H1 (cell line): ENCODE data around the gene FGF1. TPM values are rescaled to one million over a fixed set of nuclear protein-coding genes. Genes with fewer than 3 reads are reported as not detected.

ENCODE experiments used
- CTCF ChIA-PET: fragments of 300-600 bp; sonication (Branson Sonifier 250); formaldehyde crosslinking; loops from one replicate; lab custom pipeline; 2021; ENCODE audit not compliant: partially characterized antibody; lab: Charles Lee
- POLR2A ChIA-PET: fragments of 300-600 bp; sonication (Branson Sonifier 250); formaldehyde crosslinking; loops from one replicate; lab custom pipeline; 2021; ENCODE audit warnings: inconsistent platforms; ENCODE audit not compliant: partially characterized antibody; lab: Charles Lee
- DNase-seq, 2 experiments: peaks; one replicate each; pipeline versions ENCODE4 v3.0.0 to v3.0.0-alpha.2; 2010 to 2022; ENCODE audit warnings: low spot score in 2 of 2, low read depth in 1 of 2, mixed read lengths in 1 of 2
- FAIRE-seq: peaks from 2 replicates; lab custom pipeline; 2011; peaks lifted over from hg19 to GRCh38; lab: Jason Lieb, UNC
- H2AFZ ChIP-seq: 2 replicates; pipeline ENCODE4 v1.8.1; 2012; ENCODE audit warnings: low read length, inconsistent platforms
- H2AK5ac ChIP-seq: 2 replicates; pipeline ENCODE4 v1.6.1; 2013; ENCODE audit warnings: low read depth, low read length
- H2BK120ac ChIP-seq: replicated peaks from 2 replicates; pipeline ENCODE3; 2013; ENCODE audit warnings: low read depth, low read length, inconsistent platforms
- H2BK12ac ChIP-seq: 2 replicates; pipeline ENCODE4 v1.6.1; 2013; ENCODE audit warnings: low read depth, low read length
- H2BK15ac ChIP-seq: 2 replicates; pipeline ENCODE4 v1.6.1; 2013; ENCODE audit warnings: low read length
- H2BK20ac ChIP-seq: 2 replicates; pipeline ENCODE4 v1.6.1; 2013; ENCODE audit warnings: low read length
- H2BK5ac ChIP-seq: 2 replicates; pipeline ENCODE4 v1.6.1; 2013; ENCODE audit warnings: low read depth, low read length
- H3K14ac ChIP-seq: 2 replicates; pipeline ENCODE4 v1.6.1; 2013; ENCODE audit warnings: inconsistent platforms; ENCODE audit not compliant: insufficient read length
- H3K18ac ChIP-seq: 2 replicates; pipeline ENCODE4 v1.6.1; 2013; ENCODE audit warnings: low read length; ENCODE audit errors: extremely low read depth
- H3K23ac ChIP-seq: 2 replicates; pipeline ENCODE4 v1.6.1; 2013; ENCODE audit warnings: inconsistent platforms; ENCODE audit not compliant: insufficient read length
- H3K23me2 ChIP-seq: 2 replicates; pipeline ENCODE4 v1.6.1; 2013; ENCODE audit warnings: low read depth, low read length
- H3K27ac ChIP-seq: 2 replicates; pipeline ENCODE4 v1.6.1; 2011; ENCODE audit warnings: low read depth, low read length, inconsistent platforms
- H3K27me3 ChIP-seq, 4 experiments: replicated peaks in 1 of 4; 1 replicate in 1 of 4; 2 replicates in 3 of 4; pipeline versions ENCODE4 v1.6.1 to v1.8.1; 2011 to 2013; ENCODE audit warnings: low read length in 3 of 4, mild to moderate bottlenecking in 3 of 4, inconsistent platforms in 2 of 4, mixed read lengths in 2 of 4, moderate library complexity in 1 of 4; ENCODE audit not compliant: control insufficient read depth in 3 of 4, insufficient read depth in 3 of 4; ENCODE audit errors: extremely low read depth in 1 of 4
- H3K36me3 ChIP-seq, 4 experiments: 2 replicates each; pipeline versions ENCODE4 v1.6.1 to v1.8.1; 2011 to 2013; ENCODE audit warnings: mild to moderate bottlenecking in 4 of 4, low read length in 3 of 4, moderate library complexity in 2 of 4, control low read depth in 1 of 4, inconsistent platforms in 1 of 4; ENCODE audit not compliant: insufficient read depth in 4 of 4, control insufficient read depth in 2 of 4
- H3K4ac ChIP-seq: replicated peaks from 2 replicates; pipeline ENCODE3; 2013; ENCODE audit warnings: low read length, low read depth, mixed read lengths, inconsistent platforms; ENCODE audit not compliant: insufficient read length
- H3K4me1 ChIP-seq, 4 experiments: replicated peaks in 1 of 4; 1 replicate in 1 of 4; 2 replicates in 3 of 4; pipeline versions ENCODE4 v1.6.1 to v1.8.1; 2011 to 2013; ENCODE audit warnings: low read length in 3 of 4, inconsistent platforms in 2 of 4, mixed read lengths in 1 of 4; ENCODE audit not compliant: insufficient read depth in 4 of 4, control insufficient read depth in 3 of 4
- H3K4me2 ChIP-seq, 2 experiments: 2 replicates each; pipeline versions ENCODE4 v1.6.1 to v1.8.1; 2011 to 2013; ENCODE audit warnings: low read depth in 2 of 2, low read length in 2 of 2, control low read depth in 1 of 2, inconsistent platforms in 1 of 2, mild to moderate bottlenecking in 1 of 2; ENCODE audit not compliant: insufficient read depth in 1 of 2
- H3K4me3 ChIP-seq, 4 experiments: fragments of 200-600, 300-600 bp in 1 of 4; sonication (generic), shearing (Covaris generic), sonication (Bioruptor Twin) in 1 of 4; 2 replicates each; pipeline versions ENCODE4 v1.5.1 to v1.8.1; 2011 to 2016; ENCODE audit warnings: low read length in 4 of 4, low read depth in 3 of 4, control low read depth in 2 of 4, inconsistent platforms in 2 of 4, mild to moderate bottlenecking in 2 of 4, mixed read lengths in 1 of 4, moderate library complexity in 1 of 4; ENCODE audit not compliant: insufficient read depth in 2 of 4; ENCODE audit errors: extremely low read depth in 1 of 4
- H3K56ac ChIP-seq: replicated peaks from 2 replicates; pipeline ENCODE3; 2013; ENCODE audit warnings: low read depth, mild to moderate bottlenecking, mixed read lengths, low read length, inconsistent platforms; ENCODE audit not compliant: insufficient read length
- H3K79me1 ChIP-seq: 2 replicates; pipeline ENCODE4 v1.6.1; 2013; ENCODE audit warnings: low read depth, low read length, control low read depth
- H3K79me2 ChIP-seq, 2 experiments: 2 replicates each; pipeline versions ENCODE4 v1.6.1 to v1.8.1; 2012 to 2013; ENCODE audit warnings: low read length in 2 of 2, mild to moderate bottlenecking in 2 of 2, inconsistent platforms in 1 of 2; ENCODE audit not compliant: insufficient read depth in 2 of 2, control insufficient read depth in 1 of 2
- H3K9ac ChIP-seq, 4 experiments: replicated peaks in 1 of 4; 1 replicate in 1 of 4; 2 replicates in 3 of 4; pipeline versions ENCODE4 v1.6.1 to v1.8.1; 2011 to 2013; ENCODE audit warnings: low read depth in 3 of 4, low read length in 3 of 4, control low read depth in 2 of 4, mild to moderate bottlenecking in 2 of 4, moderate library complexity in 2 of 4, inconsistent platforms in 1 of 4; ENCODE audit errors: extremely low read depth in 1 of 4
- H3K9me3 ChIP-seq, 2 experiments: 2 replicates each; pipeline versions ENCODE4 v1.6.1 to v1.8.1; 2012 to 2013; ENCODE audit warnings: mild to moderate bottlenecking in 2 of 2, moderate library complexity in 2 of 2, control low read depth in 1 of 2, inconsistent platforms in 1 of 2, low read depth in 1 of 2, low read length in 1 of 2, mixed read lengths in 1 of 2; ENCODE audit not compliant: insufficient read depth in 2 of 2
- H4K20me1 ChIP-seq, 2 experiments: replicated peaks in 1 of 2; 2 replicates each; pipeline versions ENCODE3 to v1.8.1; 2011 to 2013; ENCODE audit warnings: inconsistent platforms in 2 of 2, low read length in 2 of 2, mild to moderate bottlenecking in 1 of 2; ENCODE audit not compliant: insufficient read depth in 2 of 2, control insufficient read depth in 1 of 2
- H4K5ac ChIP-seq: 2 replicates; pipeline ENCODE4 v1.6.1; 2013; ENCODE audit warnings: low read length, low read depth, mixed read lengths, inconsistent platforms; ENCODE audit not compliant: insufficient read length
- H4K8ac ChIP-seq: 2 replicates; pipeline ENCODE4 v1.8.0; 2013; ENCODE audit warnings: mild to moderate bottlenecking, moderate library complexity, low read length, inconsistent platforms; ENCODE audit not compliant: insufficient read depth; ENCODE audit errors: extremely low read depth
- H4K91ac ChIP-seq: replicated peaks from 2 replicates; pipeline ENCODE3; 2013; ENCODE audit warnings: low read length, mixed read lengths, inconsistent platforms; ENCODE audit not compliant: insufficient read length
- BRCA1 ChIP-seq: IDR thresholded peaks from 2 replicates; pipeline ENCODE4 v1.6.1; 2012; ENCODE audit warnings: low read depth, low read length, improper control_type of control experiment
- CEBPB ChIP-seq: IDR thresholded peaks from 2 replicates; pipeline ENCODE4 v1.6.1; 2012; ENCODE audit warnings: low read depth, low read length
- CHD1 ChIP-seq: IDR thresholded peaks from 2 replicates; pipeline ENCODE4 v1.6.1; 2012; ENCODE audit warnings: low read depth, low read length, improper control_type of control experiment
- EP300 ChIP-seq, 2 experiments: IDR thresholded peaks; 1 replicate in 1 of 2; 2 replicates in 1 of 2; pipeline ENCODE4 v1.6.1; 2011 to 2012; ENCODE audit warnings: low read depth in 2 of 2, low read length in 2 of 2, mild to moderate bottlenecking in 2 of 2, borderline replicate concordance in 1 of 2, inconsistent platforms in 1 of 2, moderate library complexity in 1 of 2
- KDM1A ChIP-seq: fragments of 200-600, 300-600 bp; sonication (generic); IDR thresholded peaks from 2 replicates; pipeline ENCODE4 v1.7.1; 2016; ENCODE audit warnings: mild to moderate bottlenecking, low read length, borderline replicate concordance
- NRF1 ChIP-seq: IDR thresholded peaks from 2 replicates; pipeline ENCODE4 v1.6.1; 2011; ENCODE audit warnings: mild to moderate bottlenecking, low read depth, low read length, improper control_type of control experiment
- RNF2 ChIP-seq: fragments of 200-900, 300-1000 bp; sonication (generic); IDR thresholded peaks from 2 replicates; pipeline ENCODE4 v1.7.1; 2016; ENCODE audit warnings: borderline replicate concordance, low read depth, mild to moderate bottlenecking, antibody characterized with exemption, low read length; ENCODE audit not compliant: poor library complexity, severe bottlenecking; ENCODE audit errors: missing control alignments
- SP1 ChIP-seq: IDR thresholded peaks from 2 replicates; pipeline ENCODE4 v1.6.1; 2011; ENCODE audit warnings: low read depth, low read length
- TAF1 ChIP-seq: IDR thresholded peaks from 2 replicates; pipeline ENCODE4 v1.6.1; 2011; ENCODE audit warnings: mild to moderate bottlenecking, low read depth, low read length
- WGBS, 2 experiments: shearing (Covaris generic) in 1 of 2; methylation state at CpG; one replicate each; pipeline versions ENCODE4 v1.1.6 to v1.1.7; 2013 to 2015; ENCODE audit warnings: low lambda C conversion rate in 2 of 2, mixed read lengths in 2 of 2, inconsistent platforms in 1 of 2, low coverage in 1 of 2, missing lambda C conversion rate in 1 of 2; ENCODE audit not compliant: insufficient replicate concordance in 2 of 2, insufficient coverage in 1 of 2, insufficient read length in 1 of 2; ENCODE audit errors: extremely low coverage in 1 of 2, missing lambda C conversion rate in 1 of 2; 5-methylcytosine and 5-hydroxymethylcytosine counted together
- polyA plus RNA-seq, 7 experiments: library from polyadenylated mRNA; depleted of rRNA in 3 of 7; stranded (reverse) in 5 of 7; unstranded in 2 of 7; fragments of >200 nt in 5 of 7; fragments of 200-250 nt in 2 of 7; gene quantifications; 1 replicate in 5 of 7; 2 replicates in 1 of 7; 4 replicates in 1 of 7; pipeline versions ENCODE4 v1.2.1 to v1.2.3, GENCODE V29; 2011 to 2013; ENCODE audit warnings: missing spikeins in 2 of 7, mixed read lengths in 2 of 7
- total RNA-seq: library from RNA; stranded (reverse); fragmentation: NEBNext Ultra II Directional; extraction: Animal tissue kit (Norgen Biotek cat#: 25700); gene quantifications from 2 replicates; pipeline ENCODE4 v1.2.1, GENCODE V29; 2021

Gene FGF1
- total and polyA plus RNA-seq, 2 of the 8 experiments (the other 6 are each of a cell fraction or from before 2014, with no cell fraction given), result 0.30 to 0.50 TPM

GRCh38 chr5:142568283-142568995 is 117.5 kb downstream of the FGF1 start:
- Histone ChIP-seq H3K4ac (no peak overlapping the region), H3K18ac (0 out of 2 replicates have a peak overlapping the region, but pooled peaks have one; percentile 52), H3K27me3 (no peaks in the 10 kb centered on the region), H3K14ac (no peak overlapping the region), H3K79me1 (no peaks in the 10 kb centered on the region), H4K5ac (no peak overlapping the region), H3K27ac (no peak overlapping the region), H3K4me3 (no peak overlapping the region), H4K20me1 (no peaks in the 10 kb centered on the region), H2BK15ac (no peak overlapping the region), H3K23me2 (no peaks in the 10 kb centered on the region), H3K4me2 (no peak overlapping the region), H3K56ac (no peak overlapping the region), H2BK12ac (0 out of 2 replicates have a peak overlapping the region, but pooled peaks have one; percentile 60), H4K8ac (no peak overlapping the region), H3K9me3 (no peaks in the 10 kb centered on the region), H3K9ac (no peak overlapping the region), H3K79me2 (no peaks in the 10 kb centered on the region), H2AK5ac (no peak overlapping the region), H2AFZ (no peak overlapping the region), H3K23ac (no peak overlapping the region), H3K36me3 (no peaks in the 10 kb centered on the region), H3K4me1 (no peaks in the 10 kb centered on the region)
- ChIA-PET CTCF (interaction anchor here (0.9 kb wide), 1 partner anchor 15 kb away, joined by 3 read pairs; no protein-coding TSS in a partner anchor), POLR2A (no interaction called here)
- FAIRE-seq (no peak), DNase-seq (no peak)
- WGBS, 2 experiments, result 89% methylated on average over 10 of the region's 10 CpGs; no CpG with 5 or more reads in 1 of the 2 experiments
- TF ChIP-seq RNF2 (no peak), NRF1 (no peak), EP300 (IDR thresholded peaks at IDR 0.05; ENCODE audit: borderline replicate concordance in 1 of 2, low read depth in 2 of 2, low read length in 2 of 2) (no peak), TAF1 (no peak), BRCA1 (no peak), KDM1A (no peak), SP1 (no peak), CHD1 (no peak), CEBPB (no peak)
- TF ChIP-seq, all 59 proteins: peak for 0
- peak overlapping the region; percentile 4; the same call in 1 of the 2 replicates for H2BK5ac ChIP-seq
- H4K91ac ChIP-seq, result no peak overlapping the region
- no peak overlapping the region for H2BK120ac ChIP-seq
- no peak overlapping the region for H2BK20ac ChIP-seq
